Subcutaneous abdominal adipose tissue (tissue), 5 donors: ENCODE results near the gene POLR1G.
A peak's percentile ranks its signal among the peaks of the same experiment; 100 is the strongest.

Experiments
- H3K27ac ChIP-seq: one replicate; pipeline ENCODE4 v1.7.0; 2013; ENCODE audit warnings: low read depth, mild to moderate bottlenecking, inconsistent platforms, low read length, moderate library complexity
- H3K27me3 ChIP-seq, 5 donors: one replicate each; pipeline ENCODE4 v1.7.0; 2013; ENCODE audit warnings: low read length in 5 of 5, inconsistent platforms in 1 of 5; ENCODE audit not compliant: control insufficient read depth in 5 of 5, insufficient read depth in 4 of 5
- H3K36me3 ChIP-seq, 5 donors: one replicate each; pipeline ENCODE4 v1.7.0; 2013; ENCODE audit warnings: low read length in 5 of 5; ENCODE audit not compliant: control insufficient read depth in 5 of 5, insufficient read depth in 5 of 5
- H3K4me1 ChIP-seq, 5 donors: one replicate each; pipeline ENCODE4 v1.7.0; 2013; ENCODE audit warnings: low read length in 5 of 5, mild to moderate bottlenecking in 3 of 5, moderate library complexity in 1 of 5; ENCODE audit not compliant: control insufficient read depth in 5 of 5, insufficient read depth in 5 of 5
- H3K4me3 ChIP-seq, 5 donors: one replicate each; pipeline ENCODE4 v1.7.0; 2013; ENCODE audit warnings: low read length in 5 of 5, low read depth in 1 of 5
- H3K9ac ChIP-seq, 5 donors: one replicate each; pipeline ENCODE4 v1.7.0; 2013; ENCODE audit warnings: low read length in 5 of 5, mild to moderate bottlenecking in 4 of 5, moderate library complexity in 3 of 5
- H3K9me3 ChIP-seq, 5 donors: one replicate each; pipeline ENCODE4 v1.7.0; 2013; ENCODE audit warnings: low read length in 5 of 5; ENCODE audit not compliant: control insufficient read depth in 5 of 5
- donor health status: healthy.
- donor health status: healthy.
- donor health status: healthy.
- donor health status: healthy.
- donor health status: healthy.

POLR1G gene

GRCh38 chr19:45443462-45444317, 37.2 kb downstream of the POLR1G start:
- Histone ChIP-seq H3K9ac (peak overlapping the region; percentile 63 to 85 (median 68)), H3K27me3 (no peaks in the 10 kb centered on the region), H3K4me1 (peaks cover 4 to 34% (median 33%) of the 10 kb centered on the region in 5 donors), H3K9me3 (no peaks in the 10 kb centered on the region), H3K36me3 (no peaks in the 10 kb centered on the region), H3K4me3 (peak overlapping the region; percentile 55 to 79 (median 66)), H3K27ac (peak overlapping the region; percentile 92)

DNA sequence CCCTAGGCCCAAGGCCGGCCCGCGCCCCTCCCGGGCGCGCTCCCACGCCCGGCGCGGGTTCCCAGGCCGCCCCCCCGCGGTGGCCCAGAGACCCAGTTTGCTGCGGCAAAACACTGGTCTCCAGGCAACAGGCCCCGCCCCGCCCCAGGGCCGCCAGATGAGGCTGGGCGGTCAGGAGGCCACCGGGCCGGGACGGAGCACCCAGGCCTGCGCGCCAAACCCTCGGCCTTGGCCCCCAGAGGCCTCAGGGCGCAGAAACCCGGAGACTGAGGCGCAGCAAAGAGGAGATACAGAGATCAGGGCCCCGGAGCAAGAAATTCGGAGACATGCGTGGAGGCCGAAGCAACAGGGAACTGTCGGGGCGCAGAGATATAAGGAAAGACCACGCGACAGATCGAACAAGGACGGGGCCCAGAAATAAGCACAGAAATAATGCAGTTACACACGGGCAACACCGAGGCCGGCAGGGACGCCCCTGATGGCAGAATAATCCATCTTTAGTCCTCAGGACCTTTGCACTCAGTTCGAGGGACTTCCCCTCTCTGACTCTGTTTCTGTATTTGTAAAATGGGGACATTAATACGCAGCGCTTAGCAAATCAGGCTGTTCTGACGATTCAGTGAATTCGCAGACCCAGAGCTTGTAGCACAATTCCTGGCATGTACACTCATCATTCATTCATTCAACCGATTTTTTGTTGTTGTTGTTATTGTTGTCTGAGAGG, 38.0 kb downstream of the POLR1G start:
- Histone ChIP-seq H3K36me3 (no peaks in the 10 kb centered on the region), H3K27me3 (no peaks in the 10 kb centered on the region), H3K9ac (peak overlapping the region in 4 of 5 donors; percentile 45 to 69 (median 62)), H3K4me1 (peaks cover 4 to 37% (median 33%) of the 10 kb centered on the region in 5 donors), H3K9me3 (no peaks in the 10 kb centered on the region), H3K27ac (peak overlapping the region; percentile 92), H3K4me3 (peak overlapping the region; percentile 41 to 70 (median 59))

DNA sequence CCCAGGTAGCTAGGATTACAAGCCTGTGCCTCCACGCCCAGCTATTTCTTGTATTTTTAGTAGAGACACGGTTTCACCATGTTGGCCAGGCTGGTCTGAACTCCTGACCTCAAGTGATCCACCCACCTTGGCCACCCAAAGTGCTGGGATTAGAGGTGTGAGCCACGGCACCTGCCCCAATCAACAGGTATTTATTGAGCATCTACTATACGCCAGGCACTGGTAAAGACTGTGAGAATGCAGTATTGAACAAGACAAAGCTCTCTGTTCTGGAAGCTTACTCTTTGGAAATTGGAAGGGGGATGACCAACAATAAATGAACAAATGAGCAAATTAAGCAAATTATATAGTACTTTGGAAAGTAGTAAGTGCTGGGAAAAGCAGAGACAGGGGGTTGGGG, 38.7 kb downstream of the POLR1G start:
- Histone ChIP-seq H3K9me3 (no peaks in the 10 kb centered on the region), H3K4me1 (peaks cover 4 to 39% (median 35%) of the 10 kb centered on the region in 5 donors), H3K27ac (peak overlapping the region; percentile 92), H3K4me3 (peak overlapping the region in 1 of 5 donors; percentile 70), H3K9ac (no peak overlapping the region), H3K27me3 (no peaks in the 10 kb centered on the region), H3K36me3 (no peaks in the 10 kb centered on the region)

GRCh38 chr19:45446295-45446694, 39.9 kb downstream of the POLR1G start:
- Histone ChIP-seq H3K4me1 (peaks cover 4 to 39% (median 36%) of the 10 kb centered on the region in 5 donors), H3K36me3 (no peaks in the 10 kb centered on the region), H3K27me3 (no peaks in the 10 kb centered on the region), H3K4me3 (no peak overlapping the region), H3K27ac (no peak overlapping the region), H3K9me3 (no peaks in the 10 kb centered on the region), H3K9ac (no peak overlapping the region)

DNA sequence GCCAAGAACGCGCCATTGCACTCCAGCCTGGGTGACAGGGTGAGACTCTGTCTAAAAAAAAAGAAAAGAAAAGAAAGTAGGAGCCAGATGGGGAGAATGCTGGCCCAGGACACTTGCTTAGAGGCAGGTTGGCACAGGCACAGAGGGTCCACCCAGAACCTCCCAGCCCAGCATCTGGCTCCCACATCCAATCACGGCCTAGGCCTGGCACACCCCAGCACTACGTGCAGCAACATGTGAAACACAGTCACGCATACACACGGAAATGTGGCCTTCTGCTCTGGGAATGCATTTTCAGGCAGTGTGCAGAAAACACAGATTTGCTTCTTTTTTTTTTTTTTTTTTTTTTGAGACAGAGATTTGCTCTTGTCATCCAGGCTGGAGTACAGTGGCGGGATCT, 40.5 kb downstream of the POLR1G start:
- H3K36me3 ChIP-seq = no peaks in the 10 kb centered on the region
- peaks cover 4 to 46% (median 43%) of the 10 kb centered on the region in 5 donors for H3K4me1 ChIP-seq
- no peak overlapping the region for H3K27ac ChIP-seq
- no peaks in the 10 kb centered on the region for H3K27me3 ChIP-seq
- H3K4me3 ChIP-seq = no peak overlapping the region
- no peak overlapping the region for H3K9ac ChIP-seq
- no peaks in the 10 kb centered on the region for H3K9me3 ChIP-seq

DNA sequence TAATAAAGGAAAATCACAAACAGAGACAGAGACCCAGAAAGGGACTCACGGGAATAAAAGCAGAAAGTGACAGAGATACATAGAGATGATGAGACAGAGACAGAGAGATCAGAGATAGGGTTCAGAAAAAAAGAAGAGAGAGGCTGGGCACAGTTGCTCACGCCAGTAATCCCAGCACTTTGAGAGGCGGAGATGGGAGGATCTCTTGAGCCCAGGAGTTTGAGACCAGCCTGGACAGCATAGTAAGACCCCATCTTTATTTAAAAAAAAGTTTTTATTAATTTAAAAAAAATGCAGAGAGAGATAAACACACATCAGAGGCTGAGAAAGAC, 41.9 kb downstream of the POLR1G start:
- H3K36me3 ChIP-seq = no peaks in the 10 kb centered on the region
- peaks cover 4 to 35% (median 31%) of the 10 kb centered on the region in 5 donors for H3K4me1 ChIP-seq
- no peak overlapping the region for H3K9ac ChIP-seq
- H3K27ac ChIP-seq = no peak overlapping the region
- no peaks in the 10 kb centered on the region for H3K27me3 ChIP-seq
- no peaks in the 10 kb centered on the region for H3K9me3 ChIP-seq
- no peak overlapping the region for H3K4me3 ChIP-seq

DNA sequence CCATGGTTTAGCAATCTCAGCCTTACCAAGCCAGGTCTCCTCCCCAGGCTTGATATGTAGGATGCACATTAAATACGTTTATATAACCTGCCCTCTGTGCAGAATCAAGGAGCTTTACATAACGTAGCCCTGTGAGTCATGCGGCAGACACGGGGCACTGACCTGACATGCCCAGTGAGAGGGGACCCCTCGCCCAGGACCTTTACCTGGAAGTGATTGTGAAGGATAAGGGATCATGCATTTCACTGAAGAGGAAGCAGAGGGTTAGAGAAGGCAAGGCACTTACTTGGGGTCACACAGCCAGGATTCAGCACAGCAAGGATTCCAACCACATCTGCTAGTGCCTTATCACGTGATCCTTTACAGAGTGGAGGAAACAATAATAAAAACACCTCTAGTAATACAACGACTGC, 42.4 kb downstream of the POLR1G start:
- Histone ChIP-seq H3K27me3 (no peaks in the 10 kb centered on the region), H3K9ac (no peak overlapping the region), H3K4me3 (peak overlapping the region in 2 of 5 donors; percentile 2 to 10)

GRCh38 chr19:45450012-45450333, 43.5 kb downstream of the POLR1G start:
- Histone ChIP-seq H3K4me3 (peak overlapping the region; percentile 58 to 76 (median 71)), H3K4me1 (peaks cover 0 to 29% (median 20%) of the 10 kb centered on the region in 5 donors), H3K36me3 (no peaks in the 10 kb centered on the region), H3K9ac (peak overlapping the region in 4 of 5 donors; percentile 64 to 68 (median 65)), H3K27me3 (no peaks in the 10 kb centered on the region), H3K9me3 (no peaks in the 10 kb centered on the region), H3K27ac (no peak overlapping the region)

More for the DNA sequence above, 42.4 kb downstream of the POLR1G start:
- H3K4me1 ChIP-seq = peaks cover 4 to 32% (median 29%) of the 10 kb centered on the region in 5 donors
- no peaks in the 10 kb centered on the region for H3K9me3 ChIP-seq
- no peak overlapping the region for H3K27ac ChIP-seq
- no peaks in the 10 kb centered on the region for H3K36me3 ChIP-seq

GRCh38 chr19:45451131-45451849, 44.8 kb downstream of the POLR1G start:
- Histone ChIP-seq H3K4me1 (peaks cover 4 to 38% (median 29%) of the 10 kb centered on the region in 5 donors), H3K9me3 (no peaks in the 10 kb centered on the region), H3K27ac (peak overlapping the region; percentile 54), H3K27me3 (peaks cover 0 to 3% (median 0%) of the 10 kb centered on the region in 5 donors), H3K9ac (peak overlapping the region in 4 of 5 donors; percentile 31 to 79 (median 72)), H3K36me3 (no peaks in the 10 kb centered on the region), H3K4me3 (peak overlapping the region; percentile 71 to 90 (median 80))
